MG63 (cell line): Measurements from ENCODE around the gene ANXA1. TPM values are rescaled to one million over a fixed set of nuclear protein-coding genes. Genes with fewer than 3 reads are reported as not detected.
A peak's percentile ranks its signal among the peaks of the same experiment; 100 is the strongest.

Source experiments
- DNase-seq: peaks from one replicate; pipeline ENCODE4 v3.0.0-alpha.2; 2020
- H3K27me3 ChIP-seq: fragments of 250-450 bp; sonication (Bioruptor Pico); 2 replicates; pipeline ENCODE4 v1.5.1; 2020; ENCODE audit warnings: mild to moderate bottlenecking, moderate library complexity
- H3K36me3 ChIP-seq: fragments of 250-450 bp; sonication (Bioruptor Pico); 2 replicates; pipeline ENCODE4 v1.5.1; 2020; ENCODE audit warnings: mild to moderate bottlenecking, moderate library complexity
- H3K4me3 ChIP-seq: fragments of 250-450 bp; sonication (Bioruptor Pico); 2 replicates; pipeline ENCODE4 v1.5.1; 2020; ENCODE audit warnings: mild to moderate bottlenecking, moderate library complexity
- H3K9me3 ChIP-seq: fragments of 250-450 bp; sonication (Bioruptor Pico); 2 replicates; pipeline ENCODE4 v1.5.1; 2020; ENCODE audit warnings: mild to moderate bottlenecking, moderate library complexity
- total RNA-seq: library from RNA; depleted of rRNA; stranded (reverse); fragments of >200 nt; shearing (Covaris generic); gene quantifications from 2 replicates; pipeline ENCODE4 v1.2.3, GENCODE V29; 2014; ENCODE audit warnings: low replicate concordance

The ANXA1 gene
- total RNA-seq, 1 experiment from 2014 or later = 531 TPM

GRCh38 chr9:73155968-73156864 lies 4.6 kb downstream of the ANXA1 start:
- DNase-seq = no peak
- Histone ChIP-seq H3K4me3 (no peak overlapping the region), H3K36me3 (peaks cover 65% of the 10 kb centered on the region), H3K9me3 (no peaks in the 10 kb centered on the region), H3K27me3 (no peaks in the 10 kb centered on the region)

GRCh38 chr9:73156865-73157187 lies 5.2 kb downstream of the ANXA1 start:
- H3K4me3 ChIP-seq = no peak overlapping the region
- no peaks in the 10 kb centered on the region for H3K9me3 ChIP-seq
- H3K27me3 ChIP-seq = no peaks in the 10 kb centered on the region
- no peak for DNase-seq
- peaks cover 69% of the 10 kb centered on the region for H3K36me3 ChIP-seq

GRCh38 chr9:73157811-73158210 lies 6.1 kb downstream of the ANXA1 start:
- no peak for DNase-seq
- H3K36me3 ChIP-seq = peaks cover 79% of the 10 kb centered on the region
- no peak overlapping the region for H3K4me3 ChIP-seq

GRCh38 chr9:73158723-73159122 lies 7.1 kb downstream of the ANXA1 start:
- Histone ChIP-seq H3K9me3 (no peaks in the 10 kb centered on the region), H3K27me3 (no peaks in the 10 kb centered on the region), H3K36me3 (peaks cover 85% of the 10 kb centered on the region), H3K4me3 (no peak overlapping the region)
- DNase-seq = no peak

More at GRCh38 chr9:73157811-73158210, 6.1 kb downstream of the ANXA1 start:
- no peaks in the 10 kb centered on the region for H3K27me3 ChIP-seq
- H3K9me3 ChIP-seq = no peaks in the 10 kb centered on the region

- peaks cover 89% of the 10 kb centered on the region for H3K36me3 ChIP-seq
- H3K9me3 ChIP-seq = no peaks in the 10 kb centered on the region
- no peak for DNase-seq
- no peaks in the 10 kb centered on the region for H3K27me3 ChIP-seq
- H3K4me3 ChIP-seq = no peak overlapping the region
Measured at GRCh38 chr9:73160868-73161267, 9.2 kb downstream of the ANXA1 start.

- Histone ChIP-seq H3K9me3 (no peaks in the 10 kb centered on the region), H3K27me3 (no peaks in the 10 kb centered on the region), H3K36me3 (peaks cover 96% of the 10 kb centered on the region), H3K4me3 (no peak overlapping the region)
- DNase-seq = no peak
Measured at GRCh38 chr9:73162987-73163768, 11.5 kb downstream of the ANXA1 start.

GRCh38 chr9:73165911-73166310 lies 14.2 kb downstream of the ANXA1 start:
- no peaks in the 10 kb centered on the region for H3K27me3 ChIP-seq
- no peak for DNase-seq
- H3K9me3 ChIP-seq = no peaks in the 10 kb centered on the region
- peaks cover 94% of the 10 kb centered on the region for H3K36me3 ChIP-seq
- H3K4me3 ChIP-seq = no peak overlapping the region

- no peak for DNase-seq
- H3K9me3 ChIP-seq = no peaks in the 10 kb centered on the region
- H3K4me3 ChIP-seq = no peak overlapping the region
- H3K27me3 ChIP-seq = no peaks in the 10 kb centered on the region
- peaks cover 91% of the 10 kb centered on the region for H3K36me3 ChIP-seq
Measured at GRCh38 chr9:73166468-73166867, 14.8 kb downstream of the ANXA1 start.

GRCh38 chr9:73167614-73168013 lies 15.9 kb downstream of the ANXA1 start:
- Histone ChIP-seq H3K9me3 (no peaks in the 10 kb centered on the region), H3K4me3 (no peak overlapping the region), H3K27me3 (no peaks in the 10 kb centered on the region), H3K36me3 (peaks cover 81% of the 10 kb centered on the region)
- no peak for DNase-seq

- DNase-seq = no peak
- Histone ChIP-seq H3K27me3 (no peaks in the 10 kb centered on the region), H3K36me3 (peaks cover 73% of the 10 kb centered on the region), H3K9me3 (no peaks in the 10 kb centered on the region), H3K4me3 (no peak overlapping the region)
Measured at GRCh38 chr9:73168298-73168934, 16.8 kb downstream of the ANXA1 start.

GRCh38 chr9:73170185-73170957 lies 18.7 kb downstream of the ANXA1 start:
- Histone ChIP-seq H3K4me3 (no peak overlapping the region), H3K36me3 (peaks cover 53% of the 10 kb centered on the region), H3K9me3 (no peaks in the 10 kb centered on the region), H3K27me3 (no peaks in the 10 kb centered on the region)
- DNase-seq = no peak

- DNase-seq = no peak
- H3K4me3 ChIP-seq = no peak overlapping the region
- H3K9me3 ChIP-seq = no peaks in the 10 kb centered on the region
- no peaks in the 10 kb centered on the region for H3K27me3 ChIP-seq
- H3K36me3 ChIP-seq = peaks cover 29% of the 10 kb centered on the region
Measured at GRCh38 chr9:73172901-73173215, 21.2 kb downstream of the ANXA1 start.

- Histone ChIP-seq H3K36me3 (peaks cover 20% of the 10 kb centered on the region), H3K9me3 (no peaks in the 10 kb centered on the region), H3K27me3 (no peaks in the 10 kb centered on the region), H3K4me3 (no peak overlapping the region)
- no peak for DNase-seq
Measured at GRCh38 chr9:73173557-73174329, 22.1 kb downstream of the ANXA1 start.

- Histone ChIP-seq H3K9me3 (no peaks in the 10 kb centered on the region), H3K4me3 (no peak overlapping the region), H3K27me3 (no peaks in the 10 kb centered on the region), H3K36me3 (peaks cover 13% of the 10 kb centered on the region)
- DNase-seq = no peak
Measured at GRCh38 chr9:73174330-73174980, 22.8 kb downstream of the ANXA1 start.

GRCh38 chr9:73176450-73176875 lies 24.8 kb downstream of the ANXA1 start:
- Histone ChIP-seq H3K27me3 (no peaks in the 10 kb centered on the region), H3K4me3 (no peak overlapping the region), H3K9me3 (no peaks in the 10 kb centered on the region), H3K36me3 (no peaks in the 10 kb centered on the region; the same call in 1 of the 2 replicates)
- DNase-seq = peak; percentile 58

- Histone ChIP-seq H3K27me3 (no peaks in the 10 kb centered on the region), H3K9me3 (no peaks in the 10 kb centered on the region), H3K4me3 (no peak overlapping the region), H3K36me3 (no peaks in the 10 kb centered on the region)
- DNase-seq = no peak
Measured at GRCh38 chr9:73178044-73178443, 26.4 kb downstream of the ANXA1 start.
